HepG2 (cell line): ENCODE data around the gene GHRHR. TPM values are rescaled to one million over a fixed set of nuclear protein-coding genes. Genes with fewer than 3 reads are reported as not detected.

Experiments used
- ATAC-seq: fragments of 200-7000 bp; cut with Tn5 transposase; 3 replicates; pipeline ENCODE4 v1.9.1; 2020; ENCODE audit warnings: mild to moderate bottlenecking, moderate library complexity
- BruUV-seq: library from RNA; stranded (reverse); fragments of 400-500 nt; replicated peaks from 2 replicates; lab custom pipeline; 2021; lab: Mats Ljungman, UMichigan
- CTCF ChIA-PET: fragments of 300-600 bp; formaldehyde crosslinking; extraction: SDS; loops from one replicate; lab custom pipeline; 2021; ENCODE audit warnings: low total read pairs, inconsistent platforms, low intra/inter-chr PET ratio; lab: Yijun Ruan, JAX
- POLR2A ChIA-PET: fragments of 350-600 bp; sonication (Branson Sonifier 250); formaldehyde crosslinking; loops from one replicate; lab custom pipeline; 2020; ENCODE audit warnings: antibody characterized with exemption, inconsistent platforms; lab: Yijun Ruan, JAX
- DNase-seq: peaks from one replicate; pipeline ENCODE4 v3.0.0-alpha.2; 2015; ENCODE audit warnings: low spot score
- FAIRE-seq: peaks from 3 replicates; lab custom pipeline; 2011; peaks lifted over from hg19 to GRCh38; lab: Jason Lieb, UNC
- H2AFZ ChIP-seq: one replicate; pipeline ENCODE4 v1.6.1; 2011; ENCODE audit warnings: low read length, inconsistent platforms
- H3K27ac ChIP-seq: fragments of 300-600 bp; 3 replicates; pipeline ENCODE4 v1.8.0; 2011; ENCODE audit warnings: mixed run types, mild to moderate bottlenecking, mixed read lengths, low read length, inconsistent platforms; ENCODE audit not compliant: insufficient read depth; ENCODE audit errors: extremely low read length
- H3K27me3 ChIP-seq, 2 experiments: fragments of 200-600 bp in 1 of 2; 2 replicates in 1 of 2; 3 replicates in 1 of 2; pipeline versions ENCODE4 v1.6.0 to v1.8.0; 2011; ENCODE audit warnings: low read length in 2 of 2, mild to moderate bottlenecking in 2 of 2, moderate library complexity in 2 of 2, inconsistent platforms in 1 of 2; ENCODE audit not compliant: insufficient read depth in 2 of 2, control insufficient read depth in 1 of 2
- H3K36me3 ChIP-seq, 2 experiments: fragments of 200-600 bp in 1 of 2; replicated peaks in 1 of 2; 2 replicates in 1 of 2; 3 replicates in 1 of 2; pipeline versions ENCODE4 v1.5.1 to v1.8.0; 2011; ENCODE audit warnings: low read length in 2 of 2, inconsistent platforms in 1 of 2; ENCODE audit not compliant: insufficient read depth in 2 of 2, control insufficient read depth in 1 of 2
- H3K4me1 ChIP-seq: 2 replicates; pipeline ENCODE4 v1.5.1; 2012; ENCODE audit warnings: low read length, inconsistent platforms; ENCODE audit not compliant: insufficient read depth
- H3K4me2 ChIP-seq: 2 replicates; pipeline ENCODE4 v1.6.0; 2011; ENCODE audit warnings: low read depth, low read length, inconsistent platforms
- H3K4me3 ChIP-seq, 3 experiments: fragments of 200-600 bp in 1 of 3; sonication (generic), shearing (Covaris generic) in 1 of 3; replicated peaks in 1 of 3; 2 replicates each; pipeline ENCODE4 v1.5.1; 2011 to 2016; ENCODE audit warnings: low read length in 3 of 3, inconsistent platforms in 2 of 3, low read depth in 2 of 3, mild to moderate bottlenecking in 2 of 3, control low read depth in 1 of 3, mixed read lengths in 1 of 3; ENCODE audit not compliant: insufficient read depth in 1 of 3
- H3K79me2 ChIP-seq: one replicate; pipeline ENCODE4 v1.6.1; 2011; ENCODE audit warnings: low read length, inconsistent platforms; ENCODE audit not compliant: insufficient read depth
- H3K9ac ChIP-seq: 2 replicates; pipeline ENCODE4 v1.6.0; 2011; ENCODE audit warnings: mild to moderate bottlenecking, low read depth, low read length, inconsistent platforms; ENCODE audit not compliant: insufficient read depth
- H3K9me3 ChIP-seq: 2 replicates; pipeline ENCODE4 v1.5.1; 2012; ENCODE audit warnings: mild to moderate bottlenecking, low read length
- H4K20me1 ChIP-seq: 2 replicates; pipeline ENCODE4 v1.6.0; 2011; ENCODE audit warnings: inconsistent platforms, mild to moderate bottlenecking, low read length, moderate library complexity; ENCODE audit not compliant: insufficient read depth
- HNF4G ChIP-seq, 2 experiments: sonication (generic) in 1 of 2; formaldehyde crosslinking in 1 of 2; IDR thresholded peaks; 2 replicates each; pipeline versions ENCODE4 v1.4.0 to v1.6.1; 2011 to 2020; ENCODE audit warnings: borderline replicate concordance in 2 of 2, low read depth in 2 of 2, mild to moderate bottlenecking in 2 of 2, low read length in 1 of 2, missing genetic modification reagents in 1 of 2, moderate library complexity in 1 of 2
- NFE2L1 ChIP-seq: sonication (generic); formaldehyde crosslinking; IDR thresholded peaks from 2 replicates; pipeline ENCODE4 v1.4.0; 2020; ENCODE audit warnings: missing genetic modification reagents, mild to moderate bottlenecking, borderline replicate concordance
- NRL ChIP-seq: sonication (generic); formaldehyde crosslinking; IDR thresholded peaks from 2 replicates; pipeline ENCODE4 v1.5.0; 2020; ENCODE audit warnings: missing genetic modification reagents, mild to moderate bottlenecking, moderate library complexity, borderline replicate concordance
- ZNF607 ChIP-seq: sonication (generic); formaldehyde crosslinking; IDR thresholded peaks from 2 replicates; pipeline ENCODE4 v1.5.1; 2020; ENCODE audit warnings: missing genetic modification reagents, mild to moderate bottlenecking, borderline replicate concordance
- ZNF772 ChIP-seq: sonication (generic); formaldehyde crosslinking; IDR thresholded peaks from 2 replicates; pipeline ENCODE4 v1.5.0; 2020; ENCODE audit warnings: mild to moderate bottlenecking, missing genetic modification reagents
- WGBS: methylation state at CpG from one replicate; pipeline ENCODE4 v1.1.6; 2017; ENCODE audit warnings: low lambda C conversion rate; 5-methylcytosine and 5-hydroxymethylcytosine counted together
- in situ Hi-C: cut with HindIII; loops from 2 replicates; pipeline ENCODE4 v1.10.0; 2017; ENCODE audit warnings: low pct_unique_long_range_greater_than_20kb; ENCODE audit not compliant: extremely low pct_ligation_motif_present
- intact Hi-C: fragments of 100-400 bp; cut with micrococcal nuclease; formaldehyde crosslinking; loops from one replicate; pipeline ENCODE4 v1.10.0; 2022; ENCODE audit not compliant: unreplicated experiment
- polyA plus RNA-seq, 8 experiments: library from polyadenylated mRNA; depleted of rRNA in 3 of 8; stranded (reverse) in 7 of 8; unstranded in 1 of 8; fragments of >200 nt; fragmentation: Illumina TruSeq in 4 of 8; extraction: Trizol in 4 of 8; gene quantifications; 2 replicates each; pipeline versions ENCODE4 v1.2.1 to v1.2.3, GENCODE V29; 2011 to 2016; ENCODE audit warnings: low read depth in 4 of 8, missing spikeins in 1 of 8, mixed read lengths in 1 of 8; ENCODE audit not compliant: insufficient read depth in 1 of 8
- total RNA-seq, 5 experiments: library from RNA; depleted of rRNA; stranded (reverse); fragments of >200 nt; fragmentation: Illumina TruSeq; extraction: Trizol; gene quantifications; 2 replicates each; pipeline ENCODE4 v1.2.3, GENCODE V29; 2016; ENCODE audit warnings: low read depth in 1 of 5
- TF ChIP-seq, protein P1 (sequence below): sonication (generic); formaldehyde crosslinking; IDR thresholded peaks from 2 replicates; pipeline ENCODE4 v1.4.0; 2020; ENCODE audit warnings: mild to moderate bottlenecking, missing genetic modification reagents
- TF ChIP-seq, protein P2 (sequence below): sonication (generic); formaldehyde crosslinking; IDR thresholded peaks from 2 replicates; pipeline ENCODE4 v1.4.0; 2020; ENCODE audit warnings: missing genetic modification reagents
- TF ChIP-seq, protein P3 (sequence below): sonication (generic); formaldehyde crosslinking; IDR thresholded peaks from 2 replicates; pipeline ENCODE4 v1.5.0; 2020; ENCODE audit warnings: mild to moderate bottlenecking, missing genetic modification reagents

Gene GHRHR
- total and polyA plus RNA-seq, 2 of the 13 experiments (the other 11 are each of a cell fraction or from before 2014, with no cell fraction given), result not detected

DNA sequence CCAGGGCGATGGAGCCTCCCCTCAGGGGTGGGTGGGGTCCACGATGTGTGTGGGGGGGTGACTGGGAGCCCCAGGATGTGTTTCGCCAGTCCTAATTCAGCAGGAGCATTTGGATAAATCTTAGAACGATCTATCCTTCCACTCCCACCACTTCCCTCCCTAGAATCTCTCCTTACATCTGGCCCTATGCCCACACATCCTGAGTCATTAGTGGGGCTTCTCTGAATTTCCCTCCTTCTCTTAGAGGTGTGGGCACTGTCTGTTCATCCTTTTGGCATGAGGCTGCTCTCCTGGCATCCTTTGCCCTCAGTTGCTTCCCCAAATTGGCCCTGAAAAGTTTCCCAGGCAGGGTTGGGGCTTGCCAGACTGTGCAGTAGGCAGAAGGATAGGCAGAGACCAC, 1.6 kb downstream of the GHRHR start:
- Histone ChIP-seq H3K4me3 (no peak overlapping the region), H3K9ac (no peak overlapping the region), H3K4me1 (no peaks in the 10 kb centered on the region), H3K27me3 (no peaks in the 10 kb centered on the region; a peak in 1 of 5 replicates), H3K4me2 (no peak overlapping the region), H3K36me3 (no peaks in the 10 kb centered on the region)
- FAIRE-seq, result no peak
- POLR2A ChIA-PET, result no interaction called here
- no peak for DNase-seq
- in situ Hi-C loops (no loop called here), intact Hi-C loops (no loop called here)
- BruUV-seq, result no TSS peak
- 4% methylated on average over 3 of the region's 4 CpGs for WGBS
- no peak for ATAC-seq
- TF ChIP-seq NRL (CRISPR knock-in tag), result no peak
- no peak for TF ChIP-seq HNF4G (IDR thresholded peaks at IDR 0.05; ENCODE audit: borderline replicate concordance, low read depth, low read length)
- no peak for TF ChIP-seq HNF4G (CRISPR knock-in tag; IDR thresholded peaks at IDR 0.05; ENCODE audit: borderline replicate concordance, low read depth)
- no peak for TF ChIP-seq ZNF772 (CRISPR knock-in tag)
- TF ChIP-seq ZNF607 (CRISPR knock-in tag), result no peak
- TF ChIP-seq NFE2L1, result no peak
- TF ChIP-seq, protein P1, sequence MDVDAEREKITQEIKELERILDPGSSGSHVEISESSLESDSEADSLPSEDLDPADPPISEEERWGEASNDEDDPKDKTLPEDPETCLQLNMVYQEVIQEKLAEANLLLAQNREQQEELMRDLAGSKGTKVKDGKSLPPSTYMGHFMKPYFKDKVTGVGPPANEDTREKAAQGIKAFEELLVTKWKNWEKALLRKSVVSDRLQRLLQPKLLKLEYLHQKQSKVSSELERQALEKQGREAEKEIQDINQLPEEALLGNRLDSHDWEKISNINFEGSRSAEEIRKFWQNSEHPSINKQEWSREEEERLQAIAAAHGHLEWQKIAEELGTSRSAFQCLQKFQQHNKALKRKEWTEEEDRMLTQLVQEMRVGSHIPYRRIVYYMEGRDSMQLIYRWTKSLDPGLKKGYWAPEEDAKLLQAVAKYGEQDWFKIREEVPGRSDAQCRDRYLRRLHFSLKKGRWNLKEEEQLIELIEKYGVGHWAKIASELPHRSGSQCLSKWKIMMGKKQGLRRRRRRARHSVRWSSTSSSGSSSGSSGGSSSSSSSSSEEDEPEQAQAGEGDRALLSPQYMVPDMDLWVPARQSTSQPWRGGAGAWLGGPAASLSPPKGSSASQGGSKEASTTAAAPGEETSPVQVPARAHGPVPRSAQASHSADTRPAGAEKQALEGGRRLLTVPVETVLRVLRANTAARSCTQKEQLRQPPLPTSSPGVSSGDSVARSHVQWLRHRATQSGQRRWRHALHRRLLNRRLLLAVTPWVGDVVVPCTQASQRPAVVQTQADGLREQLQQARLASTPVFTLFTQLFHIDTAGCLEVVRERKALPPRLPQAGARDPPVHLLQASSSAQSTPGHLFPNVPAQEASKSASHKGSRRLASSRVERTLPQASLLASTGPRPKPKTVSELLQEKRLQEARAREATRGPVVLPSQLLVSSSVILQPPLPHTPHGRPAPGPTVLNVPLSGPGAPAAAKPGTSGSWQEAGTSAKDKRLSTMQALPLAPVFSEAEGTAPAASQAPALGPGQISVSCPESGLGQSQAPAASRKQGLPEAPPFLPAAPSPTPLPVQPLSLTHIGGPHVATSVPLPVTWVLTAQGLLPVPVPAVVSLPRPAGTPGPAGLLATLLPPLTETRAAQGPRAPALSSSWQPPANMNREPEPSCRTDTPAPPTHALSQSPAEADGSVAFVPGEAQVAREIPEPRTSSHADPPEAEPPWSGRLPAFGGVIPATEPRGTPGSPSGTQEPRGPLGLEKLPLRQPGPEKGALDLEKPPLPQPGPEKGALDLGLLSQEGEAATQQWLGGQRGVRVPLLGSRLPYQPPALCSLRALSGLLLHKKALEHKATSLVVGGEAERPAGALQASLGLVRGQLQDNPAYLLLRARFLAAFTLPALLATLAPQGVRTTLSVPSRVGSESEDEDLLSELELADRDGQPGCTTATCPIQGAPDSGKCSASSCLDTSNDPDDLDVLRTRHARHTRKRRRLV (CRISPR knock-in tag), result no peak
- TF ChIP-seq, protein P2, sequence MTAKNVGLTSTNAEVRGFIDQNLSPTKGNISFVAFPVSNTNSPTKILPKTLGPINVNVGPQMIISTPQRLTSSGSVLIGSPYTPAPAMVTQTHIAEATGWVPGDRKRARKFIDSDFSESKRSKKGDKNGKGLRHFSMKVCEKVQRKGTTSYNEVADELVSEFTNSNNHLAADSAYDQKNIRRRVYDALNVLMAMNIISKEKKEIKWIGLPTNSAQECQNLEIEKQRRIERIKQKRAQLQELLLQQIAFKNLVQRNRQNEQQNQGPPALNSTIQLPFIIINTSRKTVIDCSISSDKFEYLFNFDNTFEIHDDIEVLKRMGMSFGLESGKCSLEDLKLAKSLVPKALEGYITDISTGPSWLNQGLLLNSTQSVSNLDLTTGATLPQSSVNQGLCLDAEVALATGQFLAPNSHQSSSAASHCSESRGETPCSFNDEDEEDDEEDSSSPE (CRISPR knock-in tag), result no peak
- TF ChIP-seq, protein P3, sequence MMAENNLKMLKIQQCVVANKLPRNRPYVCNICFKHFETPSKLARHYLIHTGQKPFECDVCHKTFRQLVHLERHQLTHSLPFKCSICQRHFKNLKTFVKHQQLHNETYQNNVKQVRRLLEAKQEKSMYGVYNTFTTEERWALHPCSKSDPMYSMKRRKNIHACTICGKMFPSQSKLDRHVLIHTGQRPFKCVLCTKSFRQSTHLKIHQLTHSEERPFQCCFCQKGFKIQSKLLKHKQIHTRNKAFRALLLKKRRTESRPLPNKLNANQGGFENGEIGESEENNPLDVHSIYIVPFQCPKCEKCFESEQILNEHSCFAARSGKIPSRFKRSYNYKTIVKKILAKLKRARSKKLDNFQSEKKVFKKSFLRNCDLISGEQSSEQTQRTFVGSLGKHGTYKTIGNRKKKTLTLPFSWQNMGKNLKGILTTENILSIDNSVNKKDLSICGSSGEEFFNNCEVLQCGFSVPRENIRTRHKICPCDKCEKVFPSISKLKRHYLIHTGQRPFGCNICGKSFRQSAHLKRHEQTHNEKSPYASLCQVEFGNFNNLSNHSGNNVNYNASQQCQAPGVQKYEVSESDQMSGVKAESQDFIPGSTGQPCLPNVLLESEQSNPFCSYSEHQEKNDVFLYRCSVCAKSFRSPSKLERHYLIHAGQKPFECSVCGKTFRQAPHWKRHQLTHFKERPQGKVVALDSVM (CRISPR knock-in tag), result no peak
- TF ChIP-seq, all 625 proteins: peak for 0
- Histone ChIP-seq H2AFZ (no peak overlapping the region), H3K9me3 (no peaks in the 10 kb centered on the region), H3K27ac (no peak overlapping the region), H3K79me2 (no peaks in the 10 kb centered on the region), H4K20me1 (no peaks in the 10 kb centered on the region)
- CTCF ChIA-PET, result no interaction called here
